ENCODE measurements around the gene IDS. TPM values are rescaled to one million over a fixed set of nuclear protein-coding genes. Genes with fewer than 3 reads are reported as not detected.

IDS gene
- total and polyA plus RNA-seq, 2 experiments from 2014 or later: 25.4 to 33.7 TPM

DNA sequence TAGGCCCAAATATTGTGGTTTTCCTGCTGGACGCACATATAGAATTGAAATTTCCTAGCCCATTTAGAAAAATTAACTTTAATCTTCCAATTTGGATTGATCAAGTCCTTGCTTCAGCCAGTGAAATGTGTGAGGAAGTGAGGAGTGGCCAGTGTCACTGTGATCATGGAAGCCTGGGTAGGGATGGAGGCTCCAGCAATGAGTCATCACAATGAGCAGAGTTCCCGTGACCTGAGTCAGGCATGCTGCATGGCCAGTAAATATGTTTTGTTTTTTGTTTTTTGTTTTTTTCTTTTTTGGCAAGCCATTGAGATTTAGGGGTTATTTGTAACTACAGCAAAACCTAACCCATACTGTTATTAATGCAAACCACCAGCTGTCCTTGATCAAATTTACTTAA, 52.1 kb downstream of the IDS start:
- H3K27ac ChIP-seq: no peak overlapping the region
- no peaks in the 10 kb centered on the region for H3K4me1 ChIP-seq (ENCODE audit: insufficient read depth)
- H3K4me3 ChIP-seq: no peak overlapping the region
- DNase-seq (ENCODE audit: low spot score): no peak
- no peaks in the 10 kb centered on the region for H3K9me3 ChIP-seq (ENCODE audit: low read depth)
- no peak overlapping the region for H3K4me2 ChIP-seq
- H3K9me2 ChIP-seq (replicated peaks; ENCODE audit: insufficient read depth): no peaks in the 10 kb centered on the region
- no peak overlapping the region for H2AFZ ChIP-seq
- H3K36me3 ChIP-seq (replicated peaks; ENCODE audit: insufficient read depth, low read depth): no peaks in the 10 kb centered on the region
- H3K27me3 ChIP-seq: no peaks in the 10 kb centered on the region
- TF ChIP-seq EZH2 (IDR thresholded peaks at IDR 0.05; ENCODE audit: borderline replicate concordance): no peak
- H3K79me2 ChIP-seq: no peaks in the 10 kb centered on the region
- 85% methylated on average over 2 of the region's 2 CpGs for WGBS (ENCODE audit: low lambda C conversion rate, missing lambda C conversion rate)
- no peaks in the 10 kb centered on the region for H4K20me1 ChIP-seq (ENCODE audit: insufficient read depth, poor library complexity, severe bottlenecking)

- 56% methylated on average over 4 of the region's 4 CpGs for WGBS (ENCODE audit: low lambda C conversion rate, missing lambda C conversion rate)
- no peaks in the 10 kb centered on the region for H3K79me2 ChIP-seq
- H3K27me3 ChIP-seq: no peaks in the 10 kb centered on the region
Observed at GRCh38 chrX:149433451-149433850, 71.7 kb downstream of the IDS start.

GRCh38 chrX:149433051-149433450, 72.1 kb downstream of the IDS start:
- H3K27ac ChIP-seq: no peak overlapping the region
- no peaks in the 10 kb centered on the region for H3K79me2 ChIP-seq
- no peaks in the 10 kb centered on the region for H4K20me1 ChIP-seq (ENCODE audit: insufficient read depth, poor library complexity, severe bottlenecking)
- H3K4me1 ChIP-seq (ENCODE audit: insufficient read depth): no peaks in the 10 kb centered on the region
- no peaks in the 10 kb centered on the region for H3K9me2 ChIP-seq (replicated peaks; ENCODE audit: insufficient read depth)
- H2AFZ ChIP-seq: no peak overlapping the region
- H3K4me2 ChIP-seq: no peak overlapping the region
- DNase-seq (ENCODE audit: low spot score): no peak
- H3K27me3 ChIP-seq: no peaks in the 10 kb centered on the region
- TF ChIP-seq, protein P1, sequence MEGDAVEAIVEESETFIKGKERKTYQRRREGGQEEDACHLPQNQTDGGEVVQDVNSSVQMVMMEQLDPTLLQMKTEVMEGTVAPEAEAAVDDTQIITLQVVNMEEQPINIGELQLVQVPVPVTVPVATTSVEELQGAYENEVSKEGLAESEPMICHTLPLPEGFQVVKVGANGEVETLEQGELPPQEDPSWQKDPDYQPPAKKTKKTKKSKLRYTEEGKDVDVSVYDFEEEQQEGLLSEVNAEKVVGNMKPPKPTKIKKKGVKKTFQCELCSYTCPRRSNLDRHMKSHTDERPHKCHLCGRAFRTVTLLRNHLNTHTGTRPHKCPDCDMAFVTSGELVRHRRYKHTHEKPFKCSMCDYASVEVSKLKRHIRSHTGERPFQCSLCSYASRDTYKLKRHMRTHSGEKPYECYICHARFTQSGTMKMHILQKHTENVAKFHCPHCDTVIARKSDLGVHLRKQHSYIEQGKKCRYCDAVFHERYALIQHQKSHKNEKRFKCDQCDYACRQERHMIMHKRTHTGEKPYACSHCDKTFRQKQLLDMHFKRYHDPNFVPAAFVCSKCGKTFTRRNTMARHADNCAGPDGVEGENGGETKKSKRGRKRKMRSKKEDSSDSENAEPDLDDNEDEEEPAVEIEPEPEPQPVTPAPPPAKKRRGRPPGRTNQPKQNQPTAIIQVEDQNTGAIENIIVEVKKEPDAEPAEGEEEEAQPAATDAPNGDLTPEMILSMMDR (IDR thresholded peaks at IDR 0.05; ENCODE audit: poor library complexity): no peak
- no peak for TF ChIP-seq EZH2 (IDR thresholded peaks at IDR 0.05; ENCODE audit: borderline replicate concordance)
- no peak for TF ChIP-seq EZH2phosphoT487 (IDR thresholded peaks at IDR 0.05; ENCODE audit: low read depth, severe bottlenecking, unreplicated experiment)
- no peak overlapping the region for H3K4me3 ChIP-seq
- no peaks in the 10 kb centered on the region for H3K36me3 ChIP-seq (replicated peaks; ENCODE audit: insufficient read depth, low read depth)
- no peaks in the 10 kb centered on the region for H3K9me3 ChIP-seq (ENCODE audit: low read depth)
- 84% methylated on average over 4 of the region's 4 CpGs for WGBS (ENCODE audit: low lambda C conversion rate, missing lambda C conversion rate)

More at GRCh38 chrX:149433451-149433850, 71.7 kb downstream of the IDS start:
- no peak for DNase-seq (ENCODE audit: low spot score)
- Histone ChIP-seq H3K4me2 (no peak overlapping the region), H2AFZ (no peak overlapping the region), H4K20me1 (ENCODE audit: insufficient read depth, poor library complexity, severe bottlenecking) (no peaks in the 10 kb centered on the region), H3K27ac (no peak overlapping the region), H3K4me1 (ENCODE audit: insufficient read depth) (no peaks in the 10 kb centered on the region), H3K36me3 (replicated peaks; ENCODE audit: insufficient read depth, low read depth) (no peaks in the 10 kb centered on the region), H3K4me3 (no peak overlapping the region), H3K9me2 (replicated peaks; ENCODE audit: insufficient read depth) (no peaks in the 10 kb centered on the region), H3K9me3 (ENCODE audit: low read depth) (no peaks in the 10 kb centered on the region)
- TF ChIP-seq EZH2phosphoT487 (IDR thresholded peaks at IDR 0.05; ENCODE audit: low read depth, severe bottlenecking, unreplicated experiment) (no peak), EZH2 (IDR thresholded peaks at IDR 0.05; ENCODE audit: borderline replicate concordance) (no peak)
- TF ChIP-seq, protein P1 (IDR thresholded peaks at IDR 0.05; ENCODE audit: poor library complexity): no peak

Other genes with a start within 250 kb of the IDS start
- gene EOLA1, start 35.7 kb upstream of the IDS start, total RNA-seq: 13.4 and 19.6 TPM in 2 replicates
- gene EOLA1, start 35.7 kb upstream of the IDS start, polyA plus RNA-seq: 9.1 and 14.6 TPM in 2 replicates
- not detected in 2 replicates for gene HSFX3, start 44.6 kb upstream of the IDS start, total RNA-seq
- not detected in 2 replicates for gene HSFX3, start 44.6 kb upstream of the IDS start, polyA plus RNA-seq
- gene MAGEA9B, start 82.2 kb upstream of the IDS start, total RNA-seq: 0.33 TPM in 1 of 2 replicates, not detected in the other
- gene MAGEA9B, start 82.2 kb upstream of the IDS start, polyA plus RNA-seq: not detected in 2 replicates
- not detected in 2 replicates for gene HSFX2, start 90.0 kb upstream of the IDS start, total RNA-seq
- gene HSFX2, start 90.0 kb upstream of the IDS start, polyA plus RNA-seq: 0.53 and 1.1 TPM in 2 replicates
- 40.9 and 45.7 TPM in 2 replicates for gene TMEM185A, start 126.5 kb upstream of the IDS start, total RNA-seq
- gene TMEM185A, start 126.5 kb upstream of the IDS start, polyA plus RNA-seq: 45.6 and 51.6 TPM in 2 replicates
- not detected in 2 replicates for gene MAGEA11, start 206.8 kb upstream of the IDS start, total RNA-seq
- not detected in 2 replicates for gene MAGEA11, start 206.8 kb upstream of the IDS start, polyA plus RNA-seq